HCT116 (cell line): ENCODE results near the gene SPATA45. TPM values are rescaled to one million over a fixed set of nuclear protein-coding genes. Genes with fewer than 3 reads are reported as not detected.

Experiments
- ATAC-seq: fragments of 200-7000 bp; cut with Tn5 transposase; 2 replicates; pipeline ENCODE4 v1.9.1; 2020; ENCODE audit warnings: mild to moderate bottlenecking, moderate library complexity
- BruUV-seq: library from RNA; stranded (reverse); fragments of 400-500 nt; replicated peaks from 2 replicates; lab custom pipeline; 2021; lab: Mats Ljungman, UMichigan
- CTCF ChIA-PET: fragments of 300-600 bp; sonication (Branson Sonifier 250); formaldehyde crosslinking; loops from one replicate; lab custom pipeline; 2021; ENCODE audit warnings: antibody characterized with exemption; lab: Charles Lee
- POLR2A ChIA-PET: fragments of 300-600, 350-600 bp; sonication (Branson Sonifier 250); formaldehyde crosslinking; loops from one replicate; lab custom pipeline; 2021; ENCODE audit warnings: antibody characterized with exemption; lab: Charles Lee
- RAD21 ChIA-PET, 2 experiments: fragments of 300-600 bp; sonication (Branson Sonifier 250); formaldehyde crosslinking; loops; one replicate each; lab custom pipeline; 2023; ENCODE audit warnings: low total read pairs in 2 of 2; ENCODE audit not compliant: uncharacterized antibody in 2 of 2, unreplicated experiment in 2 of 2, low non-redundant PET in 1 of 2; lab: Charles Lee
- DNase-seq: peaks from one replicate; pipeline ENCODE4 v3.0.0-alpha.2; 2010; ENCODE audit warnings: low read depth, low spot score
- H2AFZ ChIP-seq: fragments of 200-600 bp; shearing (Covaris generic), sonication (generic); 2 replicates; pipeline ENCODE4 v1.6.1; 2017; ENCODE audit warnings: low read depth, mixed run types, mixed read lengths, antibody characterized with exemption, low read length; ENCODE audit not compliant: poor library complexity, severe bottlenecking
- H3K27ac ChIP-seq: 2 replicates; pipeline ENCODE4 v1.5.1; 2012; ENCODE audit warnings: low read depth, low read length
- H3K27me3 ChIP-seq: fragments of 200-600 bp; sonication (generic); 2 replicates; pipeline ENCODE4 v1.6.1; 2016; ENCODE audit warnings: mixed run types, low read length, mixed read lengths; ENCODE audit not compliant: insufficient read depth
- H3K36me3 ChIP-seq, 2 experiments: fragments of 200-500 bp in 1 of 2; fragments of 200-600 bp in 1 of 2; sonication (Bioruptor generic) in 1 of 2; sonication (generic) in 1 of 2; 2 replicates each; pipeline versions ENCODE4 v1.5.1 to v1.6.1; 2014 to 2016; ENCODE audit warnings: low read length in 2 of 2, inconsistent platforms in 1 of 2, mixed read lengths in 1 of 2, mixed run types in 1 of 2; ENCODE audit not compliant: insufficient read depth in 2 of 2, control insufficient read depth in 1 of 2
- H3K4me1 ChIP-seq, 2 experiments: fragments of 200-600 bp in 1 of 2; sonication (generic) in 1 of 2; 2 replicates each; pipeline versions ENCODE4 v1.5.1 to v1.6.1; 2012 to 2017; ENCODE audit warnings: low read length in 2 of 2, inconsistent platforms in 1 of 2, mild to moderate bottlenecking in 1 of 2, mixed read lengths in 1 of 2, mixed run types in 1 of 2, moderate library complexity in 1 of 2; ENCODE audit not compliant: insufficient read depth in 2 of 2, control insufficient read depth in 1 of 2
- H3K4me2 ChIP-seq: fragments of 200-600 bp; sonication (generic); 2 replicates; pipeline ENCODE4 v1.6.1; 2017; ENCODE audit warnings: mixed run types, low read length, mixed read lengths
- H3K4me3 ChIP-seq, 2 experiments: fragments of 200-600 bp in 1 of 2; sonication (generic) in 1 of 2; replicated peaks in 1 of 2; 2 replicates each; pipeline ENCODE4 v1.5.1; 2011 to 2016; ENCODE audit warnings: low read length in 2 of 2, control low read depth in 1 of 2, low read depth in 1 of 2, mild to moderate bottlenecking in 1 of 2, mixed read lengths in 1 of 2, mixed run types in 1 of 2
- H3K79me2 ChIP-seq: fragments of 200-600 bp; sonication (generic); 2 replicates; pipeline ENCODE4 v1.6.1; 2017; ENCODE audit warnings: mild to moderate bottlenecking, mixed run types, low read length, moderate library complexity, mixed read lengths; ENCODE audit not compliant: insufficient read depth
- H3K9ac ChIP-seq: fragments of 200-600 bp; sonication (generic); 2 replicates; pipeline ENCODE4 v1.6.1; 2016; ENCODE audit warnings: low read length, mixed read lengths
- H3K9me2 ChIP-seq: fragments of 200-600 bp; sonication (generic), shearing (Covaris generic); 2 replicates; pipeline ENCODE4 v1.6.1; 2017; ENCODE audit warnings: mixed run types, mild to moderate bottlenecking, moderate library complexity; ENCODE audit not compliant: insufficient read depth
- H3K9me3 ChIP-seq, 2 experiments: fragments of 200-500 bp in 1 of 2; fragments of 200-600 bp in 1 of 2; sonication (Bioruptor generic) in 1 of 2; sonication (generic) in 1 of 2; 2 replicates each; pipeline ENCODE4 v1.6.1; 2014 to 2017; ENCODE audit warnings: low read length in 2 of 2, mixed read lengths in 2 of 2, inconsistent platforms in 1 of 2, low read depth in 1 of 2, mild to moderate bottlenecking in 1 of 2, mixed run types in 1 of 2, moderate library complexity in 1 of 2; ENCODE audit not compliant: control insufficient read depth in 1 of 2, insufficient read depth in 1 of 2
- H4K20me1 ChIP-seq: fragments of 200-600 bp; sonication (generic), shearing (Covaris generic); 2 replicates; pipeline ENCODE4 v1.6.1; 2017; ENCODE audit warnings: mixed run types, mild to moderate bottlenecking, moderate library complexity; ENCODE audit not compliant: insufficient read depth
- EZH2 ChIP-seq: fragments of 200-600 bp; sonication (generic); IDR thresholded peaks from 2 replicates; pipeline ENCODE4 v1.6.1; 2017; ENCODE audit warnings: antibody characterized with exemption, mixed run types
- FOSL1 ChIP-seq: IDR thresholded peaks from 2 replicates; pipeline ENCODE4 v1.6.1; 2012; ENCODE audit warnings: low read depth
- POLR2AphosphoS5 ChIP-seq: IDR thresholded peaks from 2 replicates; pipeline ENCODE4 v1.6.1; 2011; ENCODE audit warnings: mild to moderate bottlenecking, low read depth, low read length, moderate library complexity
- RAD21 ChIP-seq: IDR thresholded peaks from 2 replicates; pipeline ENCODE4 v1.6.1; 2012; ENCODE audit warnings: low read depth, mild to moderate bottlenecking
- SIN3A ChIP-seq: IDR thresholded peaks from 2 replicates; pipeline ENCODE4 v1.6.1; 2012; ENCODE audit warnings: low read depth
- YY1 ChIP-seq: IDR thresholded peaks from 2 replicates; pipeline ENCODE4 v1.6.1; 2011; ENCODE audit warnings: low read length, low read depth, moderate library complexity, mild to moderate bottlenecking; ENCODE audit not compliant: insufficient replicate concordance; ENCODE audit errors: extremely low read depth
- ZFX ChIP-seq: fragments of 450-650 bp; IDR thresholded peaks from 2 replicates; pipeline ENCODE4 v1.6.1; 2017
- intact Hi-C: fragments of 100-400 bp; cut with micrococcal nuclease; formaldehyde crosslinking; loops from 2 replicates; pipeline ENCODE4 v1.10.0; 2022
- total RNA-seq: library from RNA; stranded (reverse); gene quantifications from one replicate; pipeline ENCODE4 v1.2.1, GENCODE V29; 2021; ENCODE audit not compliant: unreplicated experiment
- TF ChIP-seq, protein P1 (sequence below): IDR thresholded peaks from 2 replicates; pipeline ENCODE4 v1.6.1; 2012
- TF ChIP-seq, protein P2 (sequence below): IDR thresholded peaks from 2 replicates; pipeline ENCODE4 v1.6.1; 2012

The SPATA45 gene
- total RNA-seq, 1 experiment from 2014 or later: not detected

DNA sequence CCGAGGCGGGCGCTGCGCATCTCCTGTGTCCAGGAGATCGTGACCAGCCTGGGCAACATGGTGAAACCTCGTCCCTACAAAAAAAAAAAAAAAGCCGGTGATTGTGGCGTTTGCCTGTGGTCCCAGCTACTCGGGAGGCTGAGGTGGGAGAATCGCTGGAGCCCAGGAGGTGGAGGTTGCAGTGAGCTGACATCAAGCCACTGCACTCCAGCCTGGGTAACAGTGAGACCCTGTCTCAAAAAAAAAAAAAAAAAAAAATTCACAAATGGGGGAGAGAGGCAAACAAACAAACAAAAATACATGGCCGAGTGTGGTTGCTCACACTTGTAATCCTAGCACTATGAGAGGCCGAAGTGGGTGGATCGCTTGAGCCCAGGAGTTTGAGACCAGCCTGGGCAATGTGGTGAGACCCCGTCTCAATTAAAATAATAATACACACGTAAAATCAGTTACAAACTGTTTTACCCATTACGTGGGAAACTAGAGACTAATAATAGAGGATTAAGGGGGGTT is 55.0 kb downstream of the SPATA45 start:
- no TSS peak for BruUV-seq
- Histone ChIP-seq H3K27ac (peak overlapping the region; percentile 74), H4K20me1 (no peaks in the 10 kb centered on the region), H3K9me3 (no peaks in the 10 kb centered on the region), H3K36me3 (no peaks in the 10 kb centered on the region), H3K27me3 (no peaks in the 10 kb centered on the region), H3K9ac (peak overlapping the region; percentile 88), H3K79me2 (peaks cover 43% of the 10 kb centered on the region), H3K9me2 (no peaks in the 10 kb centered on the region), H3K4me3 (peak overlapping the region; percentile 92), H3K4me1 (peaks cover 12 to 21% of the 10 kb centered on the region in 2 experiments), H3K4me2 (peak overlapping the region; percentile 88), H2AFZ (peak overlapping the region; percentile 96)
- DNase-seq (no peak), ATAC-seq (no peak)
- ChIA-PET CTCF (interaction anchor here (0.6 kb wide), 1 partner anchor 194 kb away, joined by 3 read pairs; no protein-coding TSS in a partner anchor), POLR2A (no interaction called here), RAD21 (no interaction called here)
- TF ChIP-seq ZFX (no peak), FOSL1 (no peak), RAD21 (no peak), EZH2 (no peak), YY1 (no peak), POLR2AphosphoS5 (no peak), SIN3A (no peak)
- TF ChIP-seq, protein P1, sequence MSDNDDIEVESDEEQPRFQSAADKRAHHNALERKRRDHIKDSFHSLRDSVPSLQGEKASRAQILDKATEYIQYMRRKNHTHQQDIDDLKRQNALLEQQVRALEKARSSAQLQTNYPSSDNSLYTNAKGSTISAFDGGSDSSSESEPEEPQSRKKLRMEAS: no peak
- TF ChIP-seq, protein P2, sequence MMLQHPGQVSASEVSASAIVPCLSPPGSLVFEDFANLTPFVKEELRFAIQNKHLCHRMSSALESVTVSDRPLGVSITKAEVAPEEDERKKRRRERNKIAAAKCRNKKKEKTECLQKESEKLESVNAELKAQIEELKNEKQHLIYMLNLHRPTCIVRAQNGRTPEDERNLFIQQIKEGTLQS: no peak
- intact Hi-C loops: loop anchor here (5.0 kb wide), 1 partner anchor 205 kb away; no protein-coding TSS in a partner anchor
